Smooth muscle cell (in vitro differentiated cells): Measurements from ENCODE around the gene RPS25. TPM values are rescaled to one million over a fixed set of nuclear protein-coding genes. Genes with fewer than 3 reads are reported as not detected.

Experiments used
- DNase-seq: peaks from one replicate; lab custom pipeline; 2025; ENCODE audit not compliant: unreplicated experiment; lab: John Stamatoyannopoulos, UW
- H2AFZ ChIP-seq: fragments of 200-600 bp; sonication (generic); 2 replicates; pipeline ENCODE4 v1.6.0; 2016; ENCODE audit warnings: antibody characterized with exemption, low read depth, mild to moderate bottlenecking
- H3F3A ChIP-seq: fragments of 200-600 bp; sonication (generic); 2 replicates; pipeline ENCODE4 v1.6.0; 2017; ENCODE audit warnings: antibody characterized with exemption, low read depth
- H3K27ac ChIP-seq: fragments of 200-600 bp; sonication (generic); 2 replicates; pipeline ENCODE4 v1.5.1; 2016; ENCODE audit warnings: low read depth, mild to moderate bottlenecking
- H3K27me3 ChIP-seq: fragments of 200-600 bp; sonication (generic); 2 replicates; pipeline ENCODE4 v1.6.1; 2016; ENCODE audit warnings: low read depth, mild to moderate bottlenecking
- H3K36me3 ChIP-seq: fragments of 200-600 bp; sonication (generic); 2 replicates; pipeline ENCODE4 v1.5.1; 2016; ENCODE audit warnings: low read depth
- H3K4me1 ChIP-seq: fragments of 200-600 bp; sonication (generic); 2 replicates; pipeline ENCODE4 v1.5.1; 2016; ENCODE audit warnings: low read depth
- H3K4me2 ChIP-seq: fragments of 200-600 bp; sonication (generic); 2 replicates; pipeline ENCODE4 v1.6.0; 2016; ENCODE audit warnings: mild to moderate bottlenecking
- H3K4me3 ChIP-seq: fragments of 200-600 bp; sonication (generic); 2 replicates; pipeline ENCODE4 v1.5.1; 2016; ENCODE audit warnings: mild to moderate bottlenecking
- H3K79me2 ChIP-seq: fragments of 200-600 bp; sonication (generic); 2 replicates; pipeline ENCODE4 v1.6.0; 2016; ENCODE audit warnings: low read depth, mild to moderate bottlenecking
- H3K9ac ChIP-seq: fragments of 200-600 bp; sonication (generic); 2 replicates; pipeline ENCODE4 v1.6.0; 2016; ENCODE audit warnings: low read depth
- H3K9me3 ChIP-seq: fragments of 200-600 bp; sonication (generic); replicated peaks from 2 replicates; pipeline ENCODE4 v1.5.1; 2016; ENCODE audit warnings: low read depth
- H4K20me1 ChIP-seq: fragments of 200-600 bp; sonication (generic); 2 replicates; pipeline ENCODE4 v1.6.0; 2016; ENCODE audit warnings: low read depth
- WGBS: methylation state at CpG from one replicate; pipeline ENCODE4 v1.1.7; 2016; ENCODE audit warnings: low lambda C conversion rate; 5-methylcytosine and 5-hydroxymethylcytosine counted together
- polyA plus RNA-seq: library from polyadenylated mRNA; unstranded; fragments of >200 nt; fragmentation: Nextera tagmentation; extraction: Ambion mirVana; gene quantifications from 2 replicates; pipeline ENCODE4 v1.2.1, GENCODE V29; 2016
- total RNA-seq: library from RNA; depleted of rRNA; stranded (reverse); fragments of >200 nt; gene quantifications from 2 replicates; pipeline ENCODE4 v1.2.3, GENCODE V29; 2014
- TF ChIP-seq, protein P1 (sequence below): fragments of 200-600 bp; sonication (generic); IDR thresholded peaks from 2 replicates; pipeline ENCODE4 v1.5.1; 2017; ENCODE audit warnings: borderline replicate concordance, mild to moderate bottlenecking, antibody characterized with exemption; ENCODE audit not compliant: insufficient read depth, poor library complexity, severe bottlenecking

The RPS25 gene
- total and polyA plus RNA-seq, 2 experiments from 2014 or later, result 1,078 to 1,616 TPM

- Histone ChIP-seq H3K79me2 (peaks cover 15% of the 10 kb centered on the region), H3F3A (no peaks in the 10 kb centered on the region), H2AFZ (peak overlapping the region; percentile 94), H3K4me2 (peak overlapping the region; percentile 94), H3K9ac (peak overlapping the region; percentile 25), H3K27me3 (no peaks in the 10 kb centered on the region), H3K4me3 (peak overlapping the region; percentile 79), H3K4me1 (peaks cover 17% of the 10 kb centered on the region), H3K9me3 (no peaks in the 10 kb centered on the region), H3K36me3 (peaks cover 8% of the 10 kb centered on the region), H3K27ac (peak overlapping the region; percentile 53), H4K20me1 (no peaks in the 10 kb centered on the region)
- TF ChIP-seq, protein P1, sequence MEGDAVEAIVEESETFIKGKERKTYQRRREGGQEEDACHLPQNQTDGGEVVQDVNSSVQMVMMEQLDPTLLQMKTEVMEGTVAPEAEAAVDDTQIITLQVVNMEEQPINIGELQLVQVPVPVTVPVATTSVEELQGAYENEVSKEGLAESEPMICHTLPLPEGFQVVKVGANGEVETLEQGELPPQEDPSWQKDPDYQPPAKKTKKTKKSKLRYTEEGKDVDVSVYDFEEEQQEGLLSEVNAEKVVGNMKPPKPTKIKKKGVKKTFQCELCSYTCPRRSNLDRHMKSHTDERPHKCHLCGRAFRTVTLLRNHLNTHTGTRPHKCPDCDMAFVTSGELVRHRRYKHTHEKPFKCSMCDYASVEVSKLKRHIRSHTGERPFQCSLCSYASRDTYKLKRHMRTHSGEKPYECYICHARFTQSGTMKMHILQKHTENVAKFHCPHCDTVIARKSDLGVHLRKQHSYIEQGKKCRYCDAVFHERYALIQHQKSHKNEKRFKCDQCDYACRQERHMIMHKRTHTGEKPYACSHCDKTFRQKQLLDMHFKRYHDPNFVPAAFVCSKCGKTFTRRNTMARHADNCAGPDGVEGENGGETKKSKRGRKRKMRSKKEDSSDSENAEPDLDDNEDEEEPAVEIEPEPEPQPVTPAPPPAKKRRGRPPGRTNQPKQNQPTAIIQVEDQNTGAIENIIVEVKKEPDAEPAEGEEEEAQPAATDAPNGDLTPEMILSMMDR, result no peak
- no peak for DNase-seq
- WGBS, result 10% methylated on average over 6 of the region's 6 CpGs
Observed at GRCh38 chr11:118998822-118999221, 19.3 kb downstream of the RPS25 start.

DNA sequence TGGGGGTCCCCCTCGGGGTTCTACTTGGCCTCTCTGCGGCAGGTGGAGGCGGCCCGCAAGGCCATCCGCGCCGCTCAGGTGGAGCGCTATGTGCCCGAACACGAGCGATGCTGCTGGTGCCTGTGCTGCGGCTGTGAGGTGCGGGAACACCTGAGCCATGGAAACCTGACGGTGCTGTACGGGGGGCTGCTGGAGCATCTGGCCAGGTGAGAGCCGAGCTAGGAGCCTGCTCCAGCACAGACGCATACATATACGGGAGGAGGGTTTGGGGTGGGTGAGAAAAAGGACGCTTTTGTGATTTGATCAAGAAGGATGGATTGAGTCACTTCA, 19.8 kb downstream of the RPS25 start:
- H3K27ac ChIP-seq, result peak overlapping the region; percentile 53
- H3K4me3 ChIP-seq, result peak overlapping the region; percentile 79
- no peaks in the 10 kb centered on the region for H3F3A ChIP-seq
- H3K36me3 ChIP-seq, result peaks cover 8% of the 10 kb centered on the region
- no peaks in the 10 kb centered on the region for H3K27me3 ChIP-seq
- TF ChIP-seq, protein P1, result no peak
- peaks cover 15% of the 10 kb centered on the region for H3K79me2 ChIP-seq
- no peaks in the 10 kb centered on the region for H3K9me3 ChIP-seq
- no peak for DNase-seq
- peaks cover 17% of the 10 kb centered on the region for H3K4me1 ChIP-seq
- under 1% methylated on average over 19 of the region's 19 CpGs for WGBS
- peak overlapping the region; percentile 94 for H2AFZ ChIP-seq
- peak overlapping the region; percentile 25 for H3K9ac ChIP-seq
- H3K4me2 ChIP-seq, result peak overlapping the region; percentile 94
- no peaks in the 10 kb centered on the region for H4K20me1 ChIP-seq

GRCh38 chr11:118997627-118998387, 20.3 kb downstream of the RPS25 start, which contains the start of gene CENATAC:
CENATAC (plus strand) TSS chr11:118998138; CDS start chr11:118998198, 60 bp downstream.
- H3K9me3 ChIP-seq, result no peaks in the 10 kb centered on the region
- no peaks in the 10 kb centered on the region for H3K27me3 ChIP-seq
- TF ChIP-seq, protein P1, result no peak
- peak within 1 kb of the TSS; percentile 25 for H3K9ac ChIP-seq
- H3K27ac ChIP-seq, result peak within 1 kb of the TSS; percentile 53
- WGBS, result 1% methylated on average over 54 of the region's 54 CpGs
- H4K20me1 ChIP-seq, result no peaks in the 10 kb centered on the region
- H3K36me3 ChIP-seq, result peaks cover 8% of the 10 kb centered on the region
- no peaks in the 10 kb centered on the region for H3F3A ChIP-seq
- peaks cover 17% of the 10 kb centered on the region for H3K4me1 ChIP-seq
- H3K4me3 ChIP-seq, result peak within 1 kb of the TSS; percentile 79
- H2AFZ ChIP-seq, result peak within 1 kb of the TSS; percentile 94
- peaks cover 15% of the 10 kb centered on the region for H3K79me2 ChIP-seq
- H3K4me2 ChIP-seq, result peak within 1 kb of the TSS; percentile 94
- DNase-seq, result peak; percentile 73
